H1 (cell line): Measurements from ENCODE around the gene B4GALT5. TPM values are rescaled to one million over a fixed set of nuclear protein-coding genes. Genes with fewer than 3 reads are reported as not detected.

Source experiments
- CTCF ChIA-PET: fragments of 300-600 bp; sonication (Branson Sonifier 250); formaldehyde crosslinking; loops from one replicate; lab custom pipeline; 2021; ENCODE audit not compliant: partially characterized antibody; lab: Charles Lee
- POLR2A ChIA-PET: fragments of 300-600 bp; sonication (Branson Sonifier 250); formaldehyde crosslinking; loops from one replicate; lab custom pipeline; 2021; ENCODE audit warnings: inconsistent platforms; ENCODE audit not compliant: partially characterized antibody; lab: Charles Lee
- DNase-seq, 2 experiments: peaks; one replicate each; pipeline versions ENCODE4 v3.0.0 to v3.0.0-alpha.2; 2010 to 2022; ENCODE audit warnings: low spot score in 2 of 2, low read depth in 1 of 2, mixed read lengths in 1 of 2
- FAIRE-seq: peaks from 2 replicates; lab custom pipeline; 2011; peaks lifted over from hg19 to GRCh38; lab: Jason Lieb, UNC
- H2AFZ ChIP-seq: 2 replicates; pipeline ENCODE4 v1.8.1; 2012; ENCODE audit warnings: low read length, inconsistent platforms
- H2AK5ac ChIP-seq: 2 replicates; pipeline ENCODE4 v1.6.1; 2013; ENCODE audit warnings: low read depth, low read length
- H2BK120ac ChIP-seq: replicated peaks from 2 replicates; pipeline ENCODE3; 2013; ENCODE audit warnings: low read depth, low read length, inconsistent platforms
- H2BK12ac ChIP-seq: 2 replicates; pipeline ENCODE4 v1.6.1; 2013; ENCODE audit warnings: low read depth, low read length
- H2BK15ac ChIP-seq: 2 replicates; pipeline ENCODE4 v1.6.1; 2013; ENCODE audit warnings: low read length
- H2BK20ac ChIP-seq: 2 replicates; pipeline ENCODE4 v1.6.1; 2013; ENCODE audit warnings: low read length
- H2BK5ac ChIP-seq: 2 replicates; pipeline ENCODE4 v1.6.1; 2013; ENCODE audit warnings: low read depth, low read length
- H3K14ac ChIP-seq: 2 replicates; pipeline ENCODE4 v1.6.1; 2013; ENCODE audit warnings: inconsistent platforms; ENCODE audit not compliant: insufficient read length
- H3K18ac ChIP-seq: 2 replicates; pipeline ENCODE4 v1.6.1; 2013; ENCODE audit warnings: low read length; ENCODE audit errors: extremely low read depth
- H3K23ac ChIP-seq: 2 replicates; pipeline ENCODE4 v1.6.1; 2013; ENCODE audit warnings: inconsistent platforms; ENCODE audit not compliant: insufficient read length
- H3K23me2 ChIP-seq: 2 replicates; pipeline ENCODE4 v1.6.1; 2013; ENCODE audit warnings: low read depth, low read length
- H3K27ac ChIP-seq: 2 replicates; pipeline ENCODE4 v1.6.1; 2011; ENCODE audit warnings: low read depth, low read length, inconsistent platforms
- H3K27me3 ChIP-seq, 4 experiments: replicated peaks in 1 of 4; 1 replicate in 1 of 4; 2 replicates in 3 of 4; pipeline versions ENCODE4 v1.6.1 to v1.8.1; 2011 to 2013; ENCODE audit warnings: low read length in 3 of 4, mild to moderate bottlenecking in 3 of 4, inconsistent platforms in 2 of 4, mixed read lengths in 2 of 4, moderate library complexity in 1 of 4; ENCODE audit not compliant: control insufficient read depth in 3 of 4, insufficient read depth in 3 of 4; ENCODE audit errors: extremely low read depth in 1 of 4
- H3K36me3 ChIP-seq, 4 experiments: 2 replicates each; pipeline versions ENCODE4 v1.6.1 to v1.8.1; 2011 to 2013; ENCODE audit warnings: mild to moderate bottlenecking in 4 of 4, low read length in 3 of 4, moderate library complexity in 2 of 4, control low read depth in 1 of 4, inconsistent platforms in 1 of 4; ENCODE audit not compliant: insufficient read depth in 4 of 4, control insufficient read depth in 2 of 4
- H3K4ac ChIP-seq: replicated peaks from 2 replicates; pipeline ENCODE3; 2013; ENCODE audit warnings: low read length, low read depth, mixed read lengths, inconsistent platforms; ENCODE audit not compliant: insufficient read length
- H3K4me1 ChIP-seq, 4 experiments: replicated peaks in 1 of 4; 1 replicate in 1 of 4; 2 replicates in 3 of 4; pipeline versions ENCODE4 v1.6.1 to v1.8.1; 2011 to 2013; ENCODE audit warnings: low read length in 3 of 4, inconsistent platforms in 2 of 4, mixed read lengths in 1 of 4; ENCODE audit not compliant: insufficient read depth in 4 of 4, control insufficient read depth in 3 of 4
- H3K4me2 ChIP-seq, 2 experiments: 2 replicates each; pipeline versions ENCODE4 v1.6.1 to v1.8.1; 2011 to 2013; ENCODE audit warnings: low read depth in 2 of 2, low read length in 2 of 2, control low read depth in 1 of 2, inconsistent platforms in 1 of 2, mild to moderate bottlenecking in 1 of 2; ENCODE audit not compliant: insufficient read depth in 1 of 2
- H3K4me3 ChIP-seq, 4 experiments: fragments of 200-600, 300-600 bp in 1 of 4; sonication (generic), shearing (Covaris generic), sonication (Bioruptor Twin) in 1 of 4; 2 replicates each; pipeline versions ENCODE4 v1.5.1 to v1.8.1; 2011 to 2016; ENCODE audit warnings: low read length in 4 of 4, low read depth in 3 of 4, control low read depth in 2 of 4, inconsistent platforms in 2 of 4, mild to moderate bottlenecking in 2 of 4, mixed read lengths in 1 of 4, moderate library complexity in 1 of 4; ENCODE audit not compliant: insufficient read depth in 2 of 4; ENCODE audit errors: extremely low read depth in 1 of 4
- H3K56ac ChIP-seq: replicated peaks from 2 replicates; pipeline ENCODE3; 2013; ENCODE audit warnings: low read depth, mild to moderate bottlenecking, mixed read lengths, low read length, inconsistent platforms; ENCODE audit not compliant: insufficient read length
- H3K79me1 ChIP-seq: 2 replicates; pipeline ENCODE4 v1.6.1; 2013; ENCODE audit warnings: low read depth, low read length, control low read depth
- H3K79me2 ChIP-seq, 2 experiments: 2 replicates each; pipeline versions ENCODE4 v1.6.1 to v1.8.1; 2012 to 2013; ENCODE audit warnings: low read length in 2 of 2, mild to moderate bottlenecking in 2 of 2, inconsistent platforms in 1 of 2; ENCODE audit not compliant: insufficient read depth in 2 of 2, control insufficient read depth in 1 of 2
- H3K9ac ChIP-seq, 4 experiments: replicated peaks in 1 of 4; 1 replicate in 1 of 4; 2 replicates in 3 of 4; pipeline versions ENCODE4 v1.6.1 to v1.8.1; 2011 to 2013; ENCODE audit warnings: low read depth in 3 of 4, low read length in 3 of 4, control low read depth in 2 of 4, mild to moderate bottlenecking in 2 of 4, moderate library complexity in 2 of 4, inconsistent platforms in 1 of 4; ENCODE audit errors: extremely low read depth in 1 of 4
- H3K9me3 ChIP-seq, 2 experiments: 2 replicates each; pipeline versions ENCODE4 v1.6.1 to v1.8.1; 2012 to 2013; ENCODE audit warnings: mild to moderate bottlenecking in 2 of 2, moderate library complexity in 2 of 2, control low read depth in 1 of 2, inconsistent platforms in 1 of 2, low read depth in 1 of 2, low read length in 1 of 2, mixed read lengths in 1 of 2; ENCODE audit not compliant: insufficient read depth in 2 of 2
- H4K20me1 ChIP-seq, 2 experiments: replicated peaks in 1 of 2; 2 replicates each; pipeline versions ENCODE3 to v1.8.1; 2011 to 2013; ENCODE audit warnings: inconsistent platforms in 2 of 2, low read length in 2 of 2, mild to moderate bottlenecking in 1 of 2; ENCODE audit not compliant: insufficient read depth in 2 of 2, control insufficient read depth in 1 of 2
- H4K5ac ChIP-seq: 2 replicates; pipeline ENCODE4 v1.6.1; 2013; ENCODE audit warnings: low read length, low read depth, mixed read lengths, inconsistent platforms; ENCODE audit not compliant: insufficient read length
- H4K8ac ChIP-seq: 2 replicates; pipeline ENCODE4 v1.8.0; 2013; ENCODE audit warnings: mild to moderate bottlenecking, moderate library complexity, low read length, inconsistent platforms; ENCODE audit not compliant: insufficient read depth; ENCODE audit errors: extremely low read depth
- H4K91ac ChIP-seq: replicated peaks from 2 replicates; pipeline ENCODE3; 2013; ENCODE audit warnings: low read length, mixed read lengths, inconsistent platforms; ENCODE audit not compliant: insufficient read length
- USF2 ChIP-seq: IDR thresholded peaks from 2 replicates; pipeline ENCODE4 v1.6.1; 2011; ENCODE audit warnings: low read length, improper control_type of control experiment
- WGBS, 2 experiments: shearing (Covaris generic) in 1 of 2; methylation state at CpG; one replicate each; pipeline versions ENCODE4 v1.1.6 to v1.1.7; 2013 to 2015; ENCODE audit warnings: low lambda C conversion rate in 2 of 2, mixed read lengths in 2 of 2, inconsistent platforms in 1 of 2, low coverage in 1 of 2, missing lambda C conversion rate in 1 of 2; ENCODE audit not compliant: insufficient replicate concordance in 2 of 2, insufficient coverage in 1 of 2, insufficient read length in 1 of 2; ENCODE audit errors: extremely low coverage in 1 of 2, missing lambda C conversion rate in 1 of 2; 5-methylcytosine and 5-hydroxymethylcytosine counted together
- polyA plus RNA-seq, 7 experiments: library from polyadenylated mRNA; depleted of rRNA in 3 of 7; stranded (reverse) in 5 of 7; unstranded in 2 of 7; fragments of >200 nt in 5 of 7; fragments of 200-250 nt in 2 of 7; gene quantifications; 1 replicate in 5 of 7; 2 replicates in 1 of 7; 4 replicates in 1 of 7; pipeline versions ENCODE4 v1.2.1 to v1.2.3, GENCODE V29; 2011 to 2013; ENCODE audit warnings: missing spikeins in 2 of 7, mixed read lengths in 2 of 7
- total RNA-seq: library from RNA; stranded (reverse); fragmentation: NEBNext Ultra II Directional; extraction: Animal tissue kit (Norgen Biotek cat#: 25700); gene quantifications from 2 replicates; pipeline ENCODE4 v1.2.1, GENCODE V29; 2021
- TF ChIP-seq, protein P1 (sequence below): IDR thresholded peaks from 2 replicates; pipeline ENCODE4 v1.6.1; 2012; ENCODE audit warnings: inconsistent platforms

The B4GALT5 gene
- total and polyA plus RNA-seq, 2 of the 8 experiments (the other 6 are each of a cell fraction or from before 2014, with no cell fraction given) = 46.5 to 75.4 TPM

DNA sequence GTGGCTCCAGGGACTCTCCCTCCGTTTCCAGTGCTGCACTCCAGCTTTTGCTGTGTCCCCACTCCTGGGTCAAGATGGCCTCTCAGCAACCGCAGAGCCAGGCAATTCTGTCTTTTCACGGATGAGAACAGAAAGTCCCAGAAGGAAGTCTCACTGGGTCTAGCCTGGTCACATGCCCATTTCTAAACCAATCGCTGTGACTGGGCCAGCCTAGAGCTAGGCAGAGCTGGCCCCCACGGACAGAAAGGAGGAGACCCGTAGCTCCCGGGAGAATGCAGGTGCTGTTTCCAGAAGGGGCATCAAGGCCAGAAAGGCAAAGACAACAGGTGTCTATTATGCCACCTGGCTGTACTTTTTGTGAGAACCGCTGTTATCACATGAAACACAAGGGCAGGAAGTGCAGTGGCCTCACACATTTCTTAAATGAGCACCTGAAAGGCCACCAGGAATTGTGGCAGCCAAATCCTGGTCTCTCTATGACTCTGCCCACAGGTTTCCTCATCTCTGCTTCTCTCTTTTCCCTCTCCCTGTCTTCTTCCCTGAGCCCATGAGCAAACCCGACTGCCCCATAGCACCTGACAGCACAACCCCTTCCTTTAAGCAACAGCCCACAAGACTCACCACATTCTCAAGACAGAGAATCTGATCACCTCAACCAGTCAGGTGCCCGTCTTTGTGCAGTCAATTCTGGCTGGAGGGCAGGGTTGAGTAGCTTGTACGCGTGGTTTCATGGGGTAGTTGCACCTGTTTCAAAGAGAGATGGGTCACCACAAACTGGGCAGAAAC is 37.1 kb upstream of the B4GALT5 start:
- Histone ChIP-seq H3K36me3 (no peaks in the 10 kb centered on the region), H2BK20ac (no peak overlapping the region), H4K20me1 (no peaks in the 10 kb centered on the region), H3K79me1 (no peaks in the 10 kb centered on the region), H3K9me3 (no peaks in the 10 kb centered on the region), H2BK120ac (no peak overlapping the region), H3K27ac (no peak overlapping the region), H3K23me2 (no peaks in the 10 kb centered on the region), H3K9ac (no peak overlapping the region), H3K4me1 (no peaks in the 10 kb centered on the region), H3K23ac (no peak overlapping the region), H2AK5ac (no peak overlapping the region), H4K8ac (peak overlapping the region; percentile 20; the same call in 1 of the 2 replicates), H4K91ac (peak overlapping the region; percentile 32), H3K27me3 (no peaks in the 10 kb centered on the region; a peak in 1 of 7 replicates), H3K4ac (no peak overlapping the region), H3K56ac (no peak overlapping the region), H3K18ac (no peak overlapping the region), H4K5ac (no peak overlapping the region), H3K4me3 (no peak overlapping the region), H2BK5ac (no peak overlapping the region), H3K14ac (no peak overlapping the region), H2BK15ac (peak overlapping the region; percentile 2; the same call in 1 of the 2 replicates), H3K79me2 (no peaks in the 10 kb centered on the region), H3K4me2 (no peak overlapping the region), H2BK12ac (no peak overlapping the region), H2AFZ (peak overlapping the region; percentile 28; the same call in 1 of the 2 replicates)
- DNase-seq = no peak
- no peak for FAIRE-seq
- 91% methylated on average over 11 of the region's 12 CpGs; no CpG with 5 or more reads in 1 of the 2 experiments for WGBS, 2 experiments
- ChIA-PET POLR2A (no interaction called here), CTCF (interaction anchor here (0.6 to 1.4 kb wide), 3 partner anchors 95 to 210 kb away, joined by 3 to 4 read pairs (median 3); no protein-coding TSS in a partner anchor)
- TF ChIP-seq, protein P1, sequence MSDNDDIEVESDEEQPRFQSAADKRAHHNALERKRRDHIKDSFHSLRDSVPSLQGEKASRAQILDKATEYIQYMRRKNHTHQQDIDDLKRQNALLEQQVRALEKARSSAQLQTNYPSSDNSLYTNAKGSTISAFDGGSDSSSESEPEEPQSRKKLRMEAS = no peak
- TF ChIP-seq USF2 = peak; percentile 58; the same call in 1 of the 2 replicates
